Kidney (tissue), 14 donors: ENCODE results near the gene IPCEF1. TPM values are rescaled to one million over a fixed set of nuclear protein-coding genes. Genes with fewer than 3 reads are reported as not detected.
A peak's percentile ranks its signal among the peaks of the same experiment; 100 is the strongest.

Experiments used
- DNase-seq, 5 donors: peaks; one replicate each; pipeline ENCODE4 v3.0.0-alpha.2; 2013 to 2020
- FAIRE-seq: peaks from 2 replicates; lab custom pipeline; 2012; peaks lifted over from hg19 to GRCh38; lab: Jason Lieb, UNC
- H3K27ac ChIP-seq, 2 donors: one replicate each; pipeline ENCODE4 v1.7.0; 2013; ENCODE audit warnings: low read depth in 2 of 2, low read length in 2 of 2, inconsistent platforms in 1 of 2
- H3K27me3 ChIP-seq: one replicate; pipeline ENCODE4 v1.7.1; 2013; ENCODE audit warnings: low read length, inconsistent platforms; ENCODE audit not compliant: control insufficient read depth, insufficient read depth
- H3K36me3 ChIP-seq, 3 donors: one replicate each; pipeline versions ENCODE4 v1.7.0 to v1.7.1; 2013; ENCODE audit warnings: low read length in 3 of 3, control low read depth in 1 of 3, inconsistent platforms in 1 of 3; ENCODE audit not compliant: insufficient read depth in 3 of 3, control insufficient read depth in 2 of 3
- H3K4me1 ChIP-seq, 3 donors: one replicate each; pipeline versions ENCODE4 v1.7.0 to v1.7.1; 2013; ENCODE audit warnings: low read length in 3 of 3, inconsistent platforms in 1 of 3, low read depth in 1 of 3; ENCODE audit not compliant: control insufficient read depth in 2 of 3, insufficient read depth in 2 of 3
- H3K4me3 ChIP-seq, 3 donors: one replicate each; pipeline versions ENCODE4 v1.7.0 to v1.8.1; 2013; ENCODE audit warnings: low read length in 3 of 3, control low read depth in 1 of 3, inconsistent platforms in 1 of 3
- H3K9ac ChIP-seq, 3 donors: one replicate each; pipeline versions ENCODE4 v1.7.0 to v1.7.1; 2013; ENCODE audit warnings: low read length in 3 of 3, control low read depth in 1 of 3, inconsistent platforms in 1 of 3
- H3K9me3 ChIP-seq, 3 donors: one replicate each; pipeline versions ENCODE4 v1.7.0 to v1.7.1; 2013; ENCODE audit warnings: low read length in 3 of 3, control low read depth in 1 of 3, inconsistent platforms in 1 of 3; ENCODE audit not compliant: control insufficient read depth in 2 of 3, insufficient read depth in 1 of 3
- intact Hi-C: fragments of 100-400 bp; cut with DNase I; formaldehyde crosslinking; loops from one replicate; pipeline ENCODE4 v1.11.1; 2022
- polyA plus RNA-seq: library from polyadenylated mRNA; stranded (reverse); fragments of 350-450 nt; fragmentation: Illumina TruSeq; extraction: RNeasy Lipid Tissue Mini Kit (QIAGEN cat#74804); gene quantifications from one replicate; pipeline ENCODE4 v1.2.3, GENCODE V29; 2014; ENCODE audit warnings: low read depth, low replicate concordance; ENCODE audit not compliant: insufficient read depth
- total RNA-seq: library from RNA; stranded (reverse); fragmentation: NEBNext Ultra II Directional; extraction: Animal tissue kit (Norgen Biotek cat#: 25700); gene quantifications from one replicate; pipeline ENCODE4 v1.2.1, GENCODE V29; 2021
- TF ChIP-seq, protein P1 (sequence below): IDR thresholded peaks from 3 replicates; pipeline ENCODE4 v1.5.1; 2012; ENCODE audit warnings: mild to moderate bottlenecking, moderate library complexity, borderline replicate concordance; ENCODE audit not compliant: insufficient read depth; ENCODE audit errors: extremely low read depth
- donor health status: control.
- donor health status: control.
- donor health status: control.
- donor health status: control.
- donor health status: control.
- donor health status: DM: yes; HTN: yes; CAD: no.
- donor health status: Normal renal cell carcinoma (clear cell type).

Gene IPCEF1
- total and polyA plus RNA-seq, 2 donors from 2014 or later: 2.7 to 25.9 TPM

GRCh38 chr6:154156135-154156896 is 200.3 kb downstream of the IPCEF1 start:
- H3K9ac ChIP-seq: peak overlapping the region in 1 of 3 donors; percentile 7
- H3K4me3 ChIP-seq: peak overlapping the region in 1 of 3 donors; percentile 15
- H3K27ac ChIP-seq: peak overlapping the region; percentile 2 to 8
- peaks cover 2 to 12% (median 5%) of the 10 kb centered on the region in 3 donors for H3K4me1 ChIP-seq
- no peaks in the 10 kb centered on the region for H3K9me3 ChIP-seq
- TF ChIP-seq, protein P1, sequence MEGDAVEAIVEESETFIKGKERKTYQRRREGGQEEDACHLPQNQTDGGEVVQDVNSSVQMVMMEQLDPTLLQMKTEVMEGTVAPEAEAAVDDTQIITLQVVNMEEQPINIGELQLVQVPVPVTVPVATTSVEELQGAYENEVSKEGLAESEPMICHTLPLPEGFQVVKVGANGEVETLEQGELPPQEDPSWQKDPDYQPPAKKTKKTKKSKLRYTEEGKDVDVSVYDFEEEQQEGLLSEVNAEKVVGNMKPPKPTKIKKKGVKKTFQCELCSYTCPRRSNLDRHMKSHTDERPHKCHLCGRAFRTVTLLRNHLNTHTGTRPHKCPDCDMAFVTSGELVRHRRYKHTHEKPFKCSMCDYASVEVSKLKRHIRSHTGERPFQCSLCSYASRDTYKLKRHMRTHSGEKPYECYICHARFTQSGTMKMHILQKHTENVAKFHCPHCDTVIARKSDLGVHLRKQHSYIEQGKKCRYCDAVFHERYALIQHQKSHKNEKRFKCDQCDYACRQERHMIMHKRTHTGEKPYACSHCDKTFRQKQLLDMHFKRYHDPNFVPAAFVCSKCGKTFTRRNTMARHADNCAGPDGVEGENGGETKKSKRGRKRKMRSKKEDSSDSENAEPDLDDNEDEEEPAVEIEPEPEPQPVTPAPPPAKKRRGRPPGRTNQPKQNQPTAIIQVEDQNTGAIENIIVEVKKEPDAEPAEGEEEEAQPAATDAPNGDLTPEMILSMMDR: peak; percentile 75
- DNase-seq (peak; percentile 76 to 92 (median 87)), FAIRE-seq (no peak)
- H3K36me3 ChIP-seq: no peaks in the 10 kb centered on the region
- intact Hi-C loops: loop anchor here (10.0 kb wide), 1 partner anchor 118 kb away; no protein-coding TSS in a partner anchor
- H3K27me3 ChIP-seq: no peaks in the 10 kb centered on the region

GRCh38 chr6:154154389-154154967 is 202.1 kb downstream of the IPCEF1 start:
- no peak overlapping the region for H3K9ac ChIP-seq
- no peak overlapping the region for H3K4me3 ChIP-seq
- H3K9me3 ChIP-seq: no peaks in the 10 kb centered on the region
- peak in 4 of 5 donors; percentile 59 to 87 (median 72) for DNase-seq
- H3K27ac ChIP-seq: no peak overlapping the region
- H3K4me1 ChIP-seq: peaks cover 2 to 12% (median 5%) of the 10 kb centered on the region in 3 donors
- no peaks in the 10 kb centered on the region for H3K36me3 ChIP-seq
- peak; percentile 84 for FAIRE-seq
- TF ChIP-seq, protein P1: peak; percentile 75
- H3K27me3 ChIP-seq: no peaks in the 10 kb centered on the region
- intact Hi-C loops: loop anchor here (10.0 kb wide), 1 partner anchor 120 kb away; no protein-coding TSS in a partner anchor

DNA sequence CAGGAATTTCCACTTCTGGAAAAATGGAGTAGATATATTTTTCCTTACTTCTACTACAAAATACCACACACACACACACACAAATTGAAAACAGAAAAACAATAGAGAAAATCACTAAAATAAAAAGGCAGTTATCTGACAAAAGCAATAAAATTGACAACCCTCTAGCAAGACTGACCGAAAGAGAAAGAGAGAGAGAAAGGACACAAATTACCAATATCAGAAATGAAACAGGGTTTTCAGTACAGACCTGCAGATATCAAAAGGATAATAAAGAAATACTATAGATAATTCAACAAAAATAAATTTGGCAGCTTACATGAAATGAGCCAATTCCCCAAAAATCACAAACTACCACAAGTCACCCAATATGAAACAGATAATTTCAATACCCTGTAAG is 212.8 kb downstream of the IPCEF1 start:
- H3K27ac ChIP-seq: no peak overlapping the region
- no peaks in the 10 kb centered on the region for H3K27me3 ChIP-seq
- TF ChIP-seq, protein P1: no peak
- H3K9ac ChIP-seq: no peak overlapping the region
- FAIRE-seq: no peak
- H3K4me3 ChIP-seq: no peak overlapping the region
- no peaks in the 10 kb centered on the region for H3K9me3 ChIP-seq
- intact Hi-C loops: no loop called here
- DNase-seq: no peak
- no peaks in the 10 kb centered on the region for H3K4me1 ChIP-seq
- H3K36me3 ChIP-seq: no peaks in the 10 kb centered on the region
